Daoy (cell line): ENCODE results near the gene CMTR1. TPM values are rescaled to one million over a fixed set of nuclear protein-coding genes. Genes with fewer than 3 reads are reported as not detected.
A peak's percentile ranks its signal among the peaks of the same experiment; 100 is the strongest.

Experiments
- DNase-seq: peaks from one replicate; pipeline ENCODE4 v3.0.0-alpha.2; 2015; ENCODE audit warnings: low read depth
- total RNA-seq: library from RNA; depleted of rRNA; stranded (reverse); fragments of >200 nt; shearing (Covaris generic); gene quantifications from 2 replicates; pipeline ENCODE4 v1.2.3, GENCODE V29; 2014

The CMTR1 gene
- total RNA-seq, 1 experiment from 2014 or later: 38.2 TPM

- no peak for DNase-seq
Measured at GRCh38 chr6:37512400-37513011, 79.5 kb downstream of the CMTR1 start.

DNA sequence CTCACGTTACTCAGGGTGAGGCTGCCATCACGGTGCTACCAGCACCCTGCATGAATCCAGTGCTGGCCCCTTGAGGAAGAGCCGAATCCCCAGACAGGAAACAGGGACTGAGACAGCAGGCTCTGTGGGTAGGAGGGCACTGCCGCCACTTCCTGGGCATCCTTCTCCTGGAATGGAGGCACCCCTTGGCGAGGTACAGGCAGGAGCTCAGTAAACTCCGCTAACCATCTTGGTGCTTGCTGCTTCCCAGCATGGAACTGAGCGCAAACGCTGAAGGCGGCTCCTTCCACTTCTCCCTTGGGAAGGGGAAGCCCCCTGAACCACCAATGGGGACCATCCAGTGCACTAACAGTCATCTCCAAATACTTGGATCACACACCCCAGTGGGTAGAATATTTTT is 80.1 kb downstream of the CMTR1 start:
- DNase-seq: no peak

GRCh38 chr6:37513576-37513975 is 80.6 kb downstream of the CMTR1 start:
- no peak for DNase-seq

- DNase-seq: peak; percentile 93
Measured at GRCh38 chr6:37514321-37514771, 81.3 kb downstream of the CMTR1 start.

- DNase-seq: peak; percentile 69
Measured at GRCh38 chr6:37514837-37515236, 81.8 kb downstream of the CMTR1 start.

- DNase-seq: no peak
Measured at GRCh38 chr6:37515712-37516075, 82.7 kb downstream of the CMTR1 start.

- peak; percentile 75 for DNase-seq
Measured at GRCh38 chr6:37516076-37516919, 83.3 kb downstream of the CMTR1 start.

DNA sequence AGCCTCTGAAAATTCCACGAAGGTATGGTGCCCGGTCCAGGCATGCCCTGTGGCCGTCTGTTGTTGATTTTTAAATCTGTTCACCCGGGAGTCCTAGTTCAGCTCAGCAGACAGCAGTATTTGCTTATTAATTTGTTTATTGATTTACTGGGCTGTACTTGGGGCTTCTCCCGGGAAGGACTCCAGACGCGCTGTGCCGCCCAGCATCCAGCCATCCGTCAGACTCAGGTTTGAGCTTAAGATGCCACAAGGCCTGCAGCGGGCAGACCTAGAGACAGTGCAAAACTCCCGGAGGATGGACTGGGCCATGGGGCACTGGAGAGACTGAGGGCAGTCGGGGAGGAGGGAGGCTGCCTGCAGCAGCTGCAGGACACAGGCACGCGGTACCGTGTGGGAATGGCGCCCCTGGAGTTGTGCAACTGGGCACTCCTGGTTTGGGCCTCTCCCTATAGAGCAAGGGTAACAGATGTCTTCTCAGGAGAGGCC is 83.9 kb downstream of the CMTR1 start:
- no peak for DNase-seq

GRCh38 chr6:37517411-37517812 is 84.4 kb downstream of the CMTR1 start:
- DNase-seq: no peak

- no peak for DNase-seq
Measured at GRCh38 chr6:37518116-37518515, 85.1 kb downstream of the CMTR1 start.

GRCh38 chr6:37519461-37519860 is 86.4 kb downstream of the CMTR1 start:
- no peak for DNase-seq

DNA sequence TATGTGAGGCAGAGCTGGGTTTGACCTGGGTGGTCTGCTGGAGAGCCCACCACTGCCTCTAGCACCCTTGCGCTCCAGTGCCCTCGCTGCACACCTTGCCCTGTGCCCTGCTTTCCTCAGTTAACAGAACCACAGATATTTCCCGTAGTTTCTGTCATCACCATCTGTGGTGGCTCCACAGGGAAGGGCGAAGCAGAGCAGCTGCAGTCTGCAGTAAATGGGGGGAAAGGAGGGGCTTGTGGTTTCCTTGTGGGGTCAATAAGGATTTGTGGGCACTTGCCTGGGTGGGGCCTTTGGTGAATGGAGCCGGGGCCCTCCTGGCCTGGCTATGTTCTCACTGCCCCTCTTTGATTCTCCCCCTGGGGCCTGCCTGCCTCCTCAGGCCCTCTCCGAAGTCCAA is 87.9 kb downstream of the CMTR1 start:
- peak; percentile 64 for DNase-seq

DNA sequence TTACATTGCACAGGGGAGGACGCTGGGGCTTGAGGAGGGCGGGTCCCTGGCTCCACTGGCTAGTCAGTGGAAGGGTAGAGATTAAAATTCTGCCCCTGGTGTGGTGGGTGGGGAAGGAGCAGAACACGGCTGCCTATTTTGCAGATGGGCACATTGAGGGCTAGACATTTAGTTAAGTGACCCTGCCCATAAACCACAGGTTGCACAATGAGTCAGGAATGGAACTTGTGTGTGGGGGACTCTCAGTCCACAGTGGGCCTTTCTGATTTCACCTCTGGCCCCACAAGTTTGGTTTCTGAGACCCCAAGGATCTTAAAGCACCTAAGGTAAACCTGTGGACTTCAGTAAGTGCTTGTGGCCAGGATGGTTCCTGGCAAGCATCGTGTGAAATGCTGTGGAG is 88.7 kb downstream of the CMTR1 start:
- DNase-seq: no peak

DNA sequence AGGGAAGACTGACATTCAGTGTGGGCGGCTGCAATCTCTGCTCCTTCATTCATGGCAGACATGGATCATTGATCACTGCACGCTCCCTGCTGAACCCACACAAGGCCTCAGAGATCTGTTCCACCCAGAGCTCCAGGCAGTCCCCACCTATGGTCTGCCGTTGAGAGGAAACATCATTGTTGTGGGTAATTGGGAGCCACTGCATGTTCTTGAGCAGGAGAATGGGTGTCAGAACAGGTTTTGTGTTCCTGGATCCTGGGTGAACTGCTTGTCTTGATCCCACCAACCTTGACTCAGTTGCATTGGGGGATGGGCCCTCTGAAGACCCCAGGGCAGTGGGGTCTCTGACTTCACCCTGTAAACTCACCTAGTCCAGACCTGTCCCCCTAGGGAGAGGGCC is 89.8 kb downstream of the CMTR1 start:
- no peak for DNase-seq

DNA sequence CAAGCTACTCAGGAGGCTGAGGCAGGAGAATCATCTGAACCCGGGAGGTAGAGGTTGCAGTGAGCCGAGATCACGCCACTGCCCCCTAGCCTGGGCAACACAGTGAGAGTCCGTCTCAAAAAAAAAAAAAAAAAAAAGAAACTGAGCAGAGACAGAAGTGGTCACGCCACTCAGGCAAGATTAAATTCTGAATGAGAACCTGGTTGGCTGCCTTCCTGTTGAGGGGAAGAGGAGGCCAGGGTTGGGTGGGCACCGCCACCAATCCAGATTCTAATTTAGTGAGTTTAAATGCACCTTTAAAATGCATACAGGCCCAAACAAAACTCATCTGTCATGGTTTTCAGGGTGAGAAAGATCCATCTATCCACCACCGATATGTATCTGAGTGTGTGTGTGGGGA is 90.4 kb downstream of the CMTR1 start:
- DNase-seq: no peak

DNA sequence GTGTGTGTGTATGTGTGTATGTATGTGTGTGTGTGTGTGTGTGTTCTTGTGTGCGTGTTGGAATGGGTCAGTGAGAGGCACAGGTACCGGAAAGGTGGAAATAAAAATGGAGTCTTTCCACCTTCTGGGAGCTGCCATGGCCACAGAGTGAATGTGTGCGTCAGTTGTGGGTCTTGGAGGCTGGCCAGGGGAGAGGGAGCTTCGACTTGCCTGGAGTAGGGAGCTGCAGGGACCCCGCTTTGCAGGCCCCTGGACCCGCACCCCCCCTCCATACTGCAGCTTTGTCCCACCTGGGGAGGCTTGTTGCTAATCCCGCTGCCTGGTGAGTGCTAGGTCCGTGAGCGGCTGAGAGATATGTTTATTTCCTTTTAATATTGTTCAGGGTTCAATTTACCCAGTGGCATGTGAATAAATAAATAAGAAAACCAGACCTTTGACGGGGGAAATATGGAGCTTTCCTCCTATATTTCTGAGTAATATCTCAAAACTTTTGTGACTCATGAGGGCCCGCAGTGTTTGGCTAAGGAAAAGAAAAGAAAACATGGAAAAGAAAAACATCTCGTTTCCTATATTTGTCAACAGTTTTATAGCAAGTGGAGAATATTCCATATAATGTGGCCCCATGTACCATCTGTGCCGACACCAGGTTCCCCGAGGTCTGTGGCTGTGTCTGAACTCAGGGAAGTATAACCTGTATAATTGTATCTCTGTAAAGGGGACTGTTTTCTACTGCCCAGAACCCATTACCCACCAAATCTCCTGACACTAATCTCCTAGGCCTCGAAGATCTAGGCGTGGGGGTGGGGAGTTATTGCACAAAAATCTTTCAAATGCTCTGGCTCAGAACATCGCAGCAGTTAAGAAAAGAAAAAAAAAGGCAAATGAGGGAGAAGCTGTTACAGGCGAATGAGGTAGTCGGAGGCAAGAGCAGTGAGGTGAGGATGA is 91.3 kb downstream of the CMTR1 start:
- DNase-seq: peak; percentile 95

DNA sequence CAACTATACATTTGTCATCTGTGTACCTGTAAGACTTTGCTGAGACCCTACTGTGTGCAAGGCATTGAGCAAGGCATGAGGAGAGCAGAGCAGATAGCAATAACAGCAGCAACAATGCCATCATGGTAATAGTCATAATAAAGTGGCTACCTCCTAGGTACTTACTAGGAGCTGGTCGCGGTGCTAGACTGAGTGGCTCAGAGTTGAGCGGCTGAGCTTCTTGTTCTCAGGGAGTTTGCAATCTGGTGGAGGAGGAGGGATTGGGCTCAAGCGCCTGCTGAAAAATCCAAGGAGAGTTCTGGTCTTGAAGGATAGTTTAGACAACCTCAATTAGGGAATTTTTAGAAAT is 91.9 kb downstream of the CMTR1 start:
- DNase-seq: no peak

DNA sequence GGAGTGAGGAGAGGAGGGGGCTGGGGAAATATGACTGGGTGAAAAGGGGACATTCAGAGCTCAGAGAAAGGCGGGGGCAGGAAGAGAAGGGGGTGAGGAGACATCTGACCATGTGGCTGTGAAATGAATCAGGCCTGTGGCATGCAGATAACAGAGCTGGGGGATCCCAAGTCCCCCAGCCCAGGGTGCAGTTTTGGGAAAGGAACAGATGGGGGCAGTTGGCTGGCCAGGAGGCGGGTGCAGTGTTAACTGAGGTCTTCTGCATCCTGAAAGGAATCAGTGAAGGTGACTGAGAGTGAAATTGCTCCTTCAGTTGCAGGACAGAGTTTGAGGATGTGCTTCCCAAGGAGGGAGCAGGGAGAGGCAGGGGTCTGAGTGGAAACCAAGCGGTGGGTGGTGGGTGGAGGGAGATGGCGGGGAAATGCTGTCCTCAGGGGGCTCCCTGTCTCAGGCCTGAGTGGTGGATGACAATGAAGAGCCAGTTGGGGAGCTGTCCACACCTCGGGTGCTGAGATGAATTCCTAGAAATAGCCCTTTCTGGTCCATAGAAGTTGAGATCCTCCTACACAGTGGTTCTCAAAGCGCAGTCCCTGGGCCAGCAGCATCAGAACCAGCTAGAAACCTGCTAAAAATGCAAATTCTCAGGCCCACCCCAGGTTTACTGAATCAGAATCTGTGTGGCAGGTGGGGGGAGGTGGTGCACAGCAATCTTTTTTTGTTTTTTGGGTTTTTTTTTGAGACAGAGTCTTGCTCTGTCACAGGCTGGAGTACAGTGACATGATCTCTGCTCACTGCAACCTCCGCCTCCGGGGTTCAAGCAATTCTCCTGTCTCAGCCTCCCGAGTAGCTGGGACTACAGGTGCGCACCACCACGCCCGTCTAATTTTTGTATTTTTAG is 92.7 kb downstream of the CMTR1 start:
- peak; percentile 71 for DNase-seq

GRCh38 chr6:37528541-37528940 is 95.5 kb downstream of the CMTR1 start:
- DNase-seq: no peak

DNA sequence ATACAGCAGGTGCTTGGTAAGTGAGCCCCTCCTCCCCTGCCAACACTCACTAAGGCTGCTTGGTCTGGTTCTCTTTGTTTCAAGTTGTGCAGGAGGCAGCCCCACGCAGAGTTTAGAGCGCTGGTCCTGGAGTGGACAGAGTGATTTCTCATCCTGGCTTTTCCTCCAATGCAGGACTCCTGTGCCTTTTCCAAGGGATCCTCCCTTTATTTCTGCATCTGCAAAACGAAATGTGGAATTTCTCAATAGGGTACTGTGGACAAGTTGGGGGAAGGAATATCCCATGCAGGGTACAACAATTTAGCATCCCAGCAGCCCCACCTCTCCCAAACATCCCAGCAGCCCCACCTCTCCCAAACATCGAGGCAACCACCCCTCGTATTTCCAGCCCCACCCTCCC is 97.3 kb downstream of the CMTR1 start:
- DNase-seq: no peak

DNA sequence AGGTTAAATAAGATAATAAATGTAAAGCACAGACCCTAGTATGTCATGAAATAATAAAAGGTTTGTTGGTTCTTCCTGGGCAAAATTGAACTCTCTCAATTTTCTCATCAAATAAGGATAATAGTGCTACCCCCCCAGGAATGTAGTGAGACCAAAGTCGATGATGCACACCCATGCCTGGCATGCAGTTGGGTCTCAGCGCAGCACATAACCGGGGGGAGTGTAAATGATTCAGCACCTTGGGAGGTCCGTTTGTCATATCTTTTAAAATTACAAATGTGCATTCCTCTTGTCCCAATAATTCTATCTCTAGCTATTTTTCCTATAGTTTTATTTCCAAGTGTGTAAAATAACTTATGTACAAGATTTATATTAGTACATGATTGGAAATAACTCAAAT is 98.0 kb downstream of the CMTR1 start:
- peak; percentile 91 for DNase-seq
